DMS53 treated with DMSO at 0.1 percent for 48 hours (cell line): Measurements from ENCODE around the gene DLGAP1.

Source experiments
- DNase-seq: peaks from one replicate; lab custom pipeline; 2025; ENCODE audit not compliant: unreplicated experiment; lab: John Stamatoyannopoulos, UW

DLGAP1 gene

GRCh38 chr18:3566851-3567250 lies 888.3 kb downstream of the DLGAP1 start:
- no peak for DNase-seq

- DNase-seq, result no peak
Measured at GRCh38 chr18:3560755-3561154, 894.4 kb downstream of the DLGAP1 start.

DNA sequence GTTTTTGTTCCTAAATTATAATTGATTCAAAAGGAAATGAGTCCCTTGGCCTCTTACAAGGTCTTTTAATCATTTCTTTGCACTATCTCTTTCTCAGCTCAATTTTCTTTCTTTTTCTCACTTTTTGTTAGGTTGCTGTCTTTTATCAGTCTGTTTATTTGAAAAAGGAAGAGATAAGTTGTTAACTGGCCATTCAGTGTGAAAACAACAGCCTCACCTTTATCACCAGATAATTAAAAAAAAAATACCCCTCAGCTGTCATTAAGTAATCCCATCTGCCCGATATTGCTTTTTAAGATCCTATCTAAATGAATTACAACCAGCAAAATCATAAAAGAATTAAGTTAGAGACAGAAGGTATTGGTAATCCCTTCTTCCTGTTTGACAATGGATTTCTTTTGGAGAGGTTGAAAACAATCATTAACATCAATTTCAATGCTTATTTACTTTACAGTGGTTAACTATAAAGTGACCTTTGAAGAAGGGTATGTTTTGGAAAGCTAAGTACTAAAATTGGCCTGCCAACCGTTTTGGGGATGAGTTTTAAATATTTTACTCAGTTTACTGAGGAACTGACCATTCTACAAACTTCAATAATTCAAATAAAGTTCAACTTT lies 900.2 kb downstream of the DLGAP1 start:
- peak; percentile 70 for DNase-seq

DNA sequence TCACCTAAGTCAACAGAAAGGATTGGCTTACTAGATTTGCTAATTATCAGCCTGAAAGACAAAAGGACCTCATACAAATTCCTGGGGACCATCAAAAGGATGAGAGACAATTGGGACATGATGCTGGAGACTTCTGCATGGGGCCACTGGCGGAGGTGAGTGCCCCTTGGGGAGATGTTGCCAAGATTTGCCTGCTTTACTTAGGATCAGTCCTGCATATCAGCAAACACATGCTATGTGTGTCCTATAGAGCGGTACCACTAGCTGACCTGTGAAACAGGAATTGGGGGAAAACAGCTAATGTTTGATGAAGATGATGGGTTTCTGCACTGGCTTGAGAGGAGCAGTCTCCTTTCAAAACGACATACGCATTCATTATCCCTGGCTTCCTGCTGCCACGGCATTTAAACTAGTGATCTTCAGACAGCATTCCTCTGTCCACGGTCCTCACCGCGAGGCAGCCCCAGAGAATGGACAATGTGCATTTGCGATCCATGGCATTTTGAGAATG lies 901.0 kb downstream of the DLGAP1 start:
- DNase-seq, result no peak

GRCh38 chr18:3552305-3552704 lies 902.8 kb downstream of the DLGAP1 start:
- DNase-seq, result no peak

- no peak for DNase-seq
Measured at GRCh38 chr18:3547891-3548615, 907.1 kb downstream of the DLGAP1 start.

DNA sequence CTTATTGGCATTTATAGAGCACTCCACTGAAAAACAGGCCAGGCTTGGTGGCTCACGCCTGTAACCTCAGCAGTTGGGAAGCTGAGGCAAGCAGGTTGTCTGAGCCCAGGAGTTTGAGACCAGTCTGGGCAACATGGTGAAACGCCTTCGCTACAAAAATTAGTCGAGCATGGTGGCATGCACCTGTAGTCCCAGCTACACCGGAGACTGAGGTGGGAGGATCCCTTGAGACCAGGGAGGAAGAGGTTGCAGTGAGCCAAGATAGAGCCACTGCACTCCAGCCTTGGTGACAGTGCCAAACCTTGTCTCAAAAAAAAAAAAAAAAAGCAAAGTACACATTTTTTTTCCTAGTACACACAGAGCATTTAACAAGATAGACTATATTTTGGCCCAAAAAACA lies 909.0 kb downstream of the DLGAP1 start:
- DNase-seq, result no peak

GRCh38 chr18:3544537-3544936 lies 910.6 kb downstream of the DLGAP1 start:
- no peak for DNase-seq

GRCh38 chr18:3541549-3542386 lies 913.3 kb downstream of the DLGAP1 start:
- DNase-seq, result no peak

GRCh38 chr18:3540805-3541548 lies 914.1 kb downstream of the DLGAP1 start:
- no peak for DNase-seq

DNA sequence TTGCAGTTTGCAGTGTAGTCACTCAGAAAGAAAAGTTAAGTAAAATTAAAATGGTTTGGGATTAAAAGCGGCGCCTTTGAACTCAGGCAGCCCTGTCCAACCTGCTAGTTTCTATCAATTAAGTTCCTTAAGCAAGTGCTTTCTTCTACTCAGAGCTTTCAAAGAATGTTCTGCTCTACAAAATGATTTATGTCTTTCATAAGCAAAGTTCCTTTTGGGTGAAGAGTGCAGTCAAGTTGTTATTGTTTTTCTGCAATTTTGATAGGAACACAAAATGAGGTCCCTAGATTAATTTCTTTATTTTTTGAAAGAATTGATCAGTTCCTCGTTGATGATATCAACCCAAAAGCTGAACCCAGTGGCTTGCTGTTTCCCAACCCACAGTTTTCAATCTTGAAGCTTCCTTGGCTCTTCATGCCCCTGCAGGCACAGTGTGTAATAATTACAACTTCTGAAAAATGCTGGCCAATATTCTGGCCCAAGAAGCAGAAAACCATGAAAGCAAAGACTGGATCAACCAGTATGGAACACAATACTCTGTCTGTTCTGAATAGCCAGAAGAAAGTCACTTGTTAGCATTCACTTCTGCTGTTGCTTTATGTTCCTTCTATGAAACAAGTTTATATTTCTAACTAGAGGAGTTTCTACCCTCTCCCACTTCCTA lies 916.0 kb downstream of the DLGAP1 start:
- no peak for DNase-seq

DNA sequence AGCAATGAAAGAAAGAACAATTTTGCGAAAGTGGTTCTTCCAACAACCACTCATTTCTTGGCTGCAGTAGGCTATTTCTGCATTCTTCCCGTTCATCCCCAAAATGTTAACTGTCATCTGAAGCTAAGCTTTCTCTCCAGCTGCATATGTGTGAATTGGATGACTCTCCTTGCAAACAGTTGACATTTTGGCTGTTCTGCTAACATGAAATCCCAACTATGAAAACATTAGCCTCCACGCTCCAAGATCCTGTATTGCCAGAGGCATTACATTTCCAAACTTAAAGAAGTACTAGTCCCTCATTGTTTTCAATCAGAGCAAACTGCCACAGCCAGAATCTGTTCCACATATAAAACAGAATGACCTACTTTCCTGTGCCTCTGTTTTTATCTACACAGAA lies 916.7 kb downstream of the DLGAP1 start:
- DNase-seq, result no peak

DNA sequence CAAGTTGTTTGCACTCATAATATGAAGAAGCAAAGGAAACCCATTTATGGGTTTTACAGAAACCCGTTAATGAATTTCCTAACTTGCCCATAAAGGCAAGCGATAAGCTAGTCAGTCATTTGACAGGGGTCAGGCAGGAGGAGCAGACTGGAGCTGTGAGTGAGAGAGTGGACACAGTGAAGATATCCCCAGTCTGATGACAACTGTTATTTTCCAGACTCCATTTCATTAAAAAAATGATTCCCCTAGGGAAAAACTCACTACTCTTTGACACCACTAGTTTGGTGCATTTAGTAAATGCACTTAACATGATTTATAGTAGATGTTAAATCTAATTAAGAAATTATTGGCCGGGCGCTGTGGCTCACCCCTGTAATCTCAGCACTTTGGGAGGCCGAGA lies 924.3 kb downstream of the DLGAP1 start:
- no peak for DNase-seq

- DNase-seq, result peak; percentile 82
Measured at GRCh38 chr18:3529601-3530000, 925.5 kb downstream of the DLGAP1 start.

- DNase-seq, result no peak
Measured at GRCh38 chr18:3529077-3529476, 926.0 kb downstream of the DLGAP1 start.

GRCh38 chr18:3528231-3528630 lies 926.9 kb downstream of the DLGAP1 start:
- DNase-seq, result no peak

- peak; percentile 99 for DNase-seq
Measured at GRCh38 chr18:3526421-3527354, 928.4 kb downstream of the DLGAP1 start.

DNA sequence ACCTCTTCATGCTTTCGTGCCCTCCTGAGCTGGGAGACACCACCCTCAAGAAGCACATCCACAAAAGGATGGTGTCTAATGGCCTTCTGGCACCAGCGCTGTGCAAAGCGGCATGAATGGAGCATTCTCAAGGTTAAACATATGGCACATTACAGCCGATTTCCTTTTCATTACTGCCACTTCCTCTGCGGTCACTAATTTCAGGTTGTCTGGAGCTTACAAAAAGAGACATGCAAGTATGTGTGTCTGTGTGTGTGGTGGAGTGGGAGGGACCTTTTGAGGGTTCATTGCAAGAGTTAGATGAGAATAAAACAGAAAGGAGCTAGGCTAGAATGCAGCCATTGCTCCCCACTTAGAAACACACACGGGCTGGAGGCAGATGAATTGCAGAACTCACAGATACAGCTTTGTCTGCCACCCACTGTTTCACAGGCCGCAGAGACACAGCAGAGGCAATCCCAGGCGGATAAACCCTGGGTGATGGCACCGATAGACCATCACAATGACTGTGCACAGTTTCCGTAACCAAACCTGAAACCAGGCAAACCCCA lies 929.2 kb downstream of the DLGAP1 start:
- DNase-seq, result no peak

DNA sequence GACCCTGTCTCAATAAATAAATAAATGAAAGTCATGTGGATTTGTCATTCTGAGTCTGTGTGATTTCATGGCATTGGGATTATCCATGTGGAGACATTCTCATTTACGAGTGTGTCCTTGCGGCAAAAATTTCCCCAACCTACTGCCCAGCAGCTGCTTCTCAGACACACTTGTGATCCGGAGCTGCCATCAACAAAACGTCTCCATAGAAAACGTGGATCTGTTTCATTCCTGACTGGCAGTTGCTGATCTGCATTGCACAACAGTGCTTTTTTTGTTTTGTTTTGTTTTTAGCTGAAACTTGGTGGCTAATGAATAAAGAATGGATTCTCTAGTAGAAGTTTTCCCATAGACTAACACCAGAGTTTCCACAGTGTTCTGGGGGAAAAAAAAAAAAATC lies 930.4 kb downstream of the DLGAP1 start:
- no peak for DNase-seq
